ENCODE results near the gene NIBAN1.

The NIBAN1 gene

DNA sequence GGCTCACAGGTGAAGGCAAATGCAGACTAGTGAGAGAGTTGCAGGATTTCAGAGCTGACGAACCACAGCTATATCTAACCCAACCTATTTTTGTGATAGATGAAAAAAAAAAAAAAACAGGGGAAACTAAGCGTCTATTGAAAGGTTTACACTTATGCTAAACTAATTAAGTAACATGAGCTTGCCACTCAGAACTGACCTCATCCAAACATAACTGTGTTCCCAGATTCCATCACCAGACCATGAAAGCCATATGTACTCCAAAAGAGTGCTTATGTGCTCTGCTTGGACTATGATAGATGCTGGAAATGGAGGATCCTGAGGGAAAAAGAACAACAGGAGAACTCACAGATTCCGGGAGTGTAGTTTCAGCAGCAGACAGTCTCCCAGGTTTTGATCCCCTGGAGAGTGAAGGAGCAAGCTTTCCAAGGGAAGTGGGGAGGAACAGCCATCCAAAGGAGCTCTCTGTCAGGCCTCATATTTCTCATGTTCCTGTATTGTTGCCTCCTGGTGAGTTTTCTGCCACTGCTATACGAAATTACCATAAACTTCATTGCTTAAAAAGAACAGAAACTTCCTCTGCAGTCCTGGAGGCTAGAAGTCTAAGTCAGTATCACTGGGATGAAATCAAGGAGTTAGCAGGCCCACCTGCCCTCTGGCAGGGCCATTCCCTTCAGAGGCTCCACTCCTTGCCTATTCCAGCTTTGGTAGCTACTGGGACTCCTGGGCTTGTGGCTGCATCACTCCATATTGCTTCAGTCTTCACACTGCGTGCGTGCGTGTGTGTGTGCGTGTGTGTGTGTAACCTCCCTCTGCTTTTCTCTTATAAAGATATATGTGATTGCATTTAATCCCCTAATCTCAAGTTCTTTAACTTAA lies 38.1 kb downstream of the NIBAN1 start:
- Histone ChIP-seq H3K27me3 (ENCODE audit: low read length) (no peaks in the 10 kb centered on the region), H3F3A (ENCODE audit: insufficient read depth) (no peaks in the 10 kb centered on the region), H3K79me2 (ENCODE audit: insufficient read depth, low read length) (no peaks in the 10 kb centered on the region), H3K9me2 (replicated peaks; ENCODE audit: insufficient read depth, low read length) (no peaks in the 10 kb centered on the region), H4K20me1 (ENCODE audit: low read depth, low read length) (no peaks in the 10 kb centered on the region), H3K27ac (ENCODE audit: low read depth, low read length) (no peak overlapping the region), H3K9ac (ENCODE audit: low read length) (no peak overlapping the region), H3K36me3 (ENCODE audit: low read length) (no peaks in the 10 kb centered on the region), H3K4me2 (ENCODE audit: low read depth, low read length, poor library complexity, severe bottlenecking) (no peak overlapping the region), H3K9me3 (ENCODE audit: insufficient read depth, low read length) (no peaks in the 10 kb centered on the region), H3K4me3 (ENCODE audit: insufficient read depth, low read length, poor library complexity, severe bottlenecking) (no peak overlapping the region), H2AFZ (ENCODE audit: low read depth, low read length, severe bottlenecking) (no peak overlapping the region)
- TF ChIP-seq EZH2phosphoT487 (conservative IDR thresholded peaks at IDR 0.05; ENCODE audit: low read length) (no peak), CTCF (IDR thresholded peaks at IDR 0.05; ENCODE audit: insufficient read depth, low read length, poor library complexity, severe bottlenecking) (no peak)

- Histone ChIP-seq H3F3A (ENCODE audit: insufficient read depth) (no peaks in the 10 kb centered on the region), H2AFZ (ENCODE audit: low read depth, low read length, severe bottlenecking) (no peak overlapping the region), H3K27ac (ENCODE audit: low read depth, low read length) (no peak overlapping the region), H3K9me2 (replicated peaks; ENCODE audit: insufficient read depth, low read length) (no peaks in the 10 kb centered on the region), H4K20me1 (ENCODE audit: low read depth, low read length) (no peaks in the 10 kb centered on the region), H3K36me3 (ENCODE audit: low read length) (no peaks in the 10 kb centered on the region), H3K79me2 (ENCODE audit: insufficient read depth, low read length) (no peaks in the 10 kb centered on the region), H3K4me2 (ENCODE audit: low read depth, low read length, poor library complexity, severe bottlenecking) (no peak overlapping the region), H3K9me3 (ENCODE audit: insufficient read depth, low read length) (no peaks in the 10 kb centered on the region), H3K4me3 (ENCODE audit: insufficient read depth, low read length, poor library complexity, severe bottlenecking) (no peak overlapping the region), H3K9ac (ENCODE audit: low read length) (no peak overlapping the region), H3K27me3 (ENCODE audit: low read length) (no peaks in the 10 kb centered on the region)
- TF ChIP-seq EZH2phosphoT487 (conservative IDR thresholded peaks at IDR 0.05; ENCODE audit: low read length) (no peak), CTCF (IDR thresholded peaks at IDR 0.05; ENCODE audit: insufficient read depth, low read length, poor library complexity, severe bottlenecking) (no peak)
These were observed 40.4 kb downstream of the NIBAN1 start for GRCh38 chr1:184933944-184934343.

GRCh38 chr1:184932319-184932718 lies 42.0 kb downstream of the NIBAN1 start:
- Histone ChIP-seq H3K9ac (ENCODE audit: low read length) (no peak overlapping the region), H3K27me3 (ENCODE audit: low read length) (no peaks in the 10 kb centered on the region), H3K9me3 (ENCODE audit: insufficient read depth, low read length) (no peaks in the 10 kb centered on the region), H3F3A (ENCODE audit: insufficient read depth) (no peaks in the 10 kb centered on the region), H3K4me3 (ENCODE audit: insufficient read depth, low read length, poor library complexity, severe bottlenecking) (no peak overlapping the region), H3K79me2 (ENCODE audit: insufficient read depth, low read length) (no peaks in the 10 kb centered on the region), H3K27ac (ENCODE audit: low read depth, low read length) (no peak overlapping the region), H3K9me2 (replicated peaks; ENCODE audit: insufficient read depth, low read length) (no peaks in the 10 kb centered on the region), H4K20me1 (ENCODE audit: low read depth, low read length) (no peaks in the 10 kb centered on the region), H3K36me3 (ENCODE audit: low read length) (no peaks in the 10 kb centered on the region), H3K4me2 (ENCODE audit: low read depth, low read length, poor library complexity, severe bottlenecking) (no peak overlapping the region), H2AFZ (ENCODE audit: low read depth, low read length, severe bottlenecking) (no peak overlapping the region)
- TF ChIP-seq CTCF (IDR thresholded peaks at IDR 0.05; ENCODE audit: insufficient read depth, low read length, poor library complexity, severe bottlenecking): no peak
- TF ChIP-seq EZH2phosphoT487 (conservative IDR thresholded peaks at IDR 0.05; ENCODE audit: low read length): no peak

Measured in SU-DHL-6 (cell line).